ENCODE data around the gene TRIM65.

DNA sequence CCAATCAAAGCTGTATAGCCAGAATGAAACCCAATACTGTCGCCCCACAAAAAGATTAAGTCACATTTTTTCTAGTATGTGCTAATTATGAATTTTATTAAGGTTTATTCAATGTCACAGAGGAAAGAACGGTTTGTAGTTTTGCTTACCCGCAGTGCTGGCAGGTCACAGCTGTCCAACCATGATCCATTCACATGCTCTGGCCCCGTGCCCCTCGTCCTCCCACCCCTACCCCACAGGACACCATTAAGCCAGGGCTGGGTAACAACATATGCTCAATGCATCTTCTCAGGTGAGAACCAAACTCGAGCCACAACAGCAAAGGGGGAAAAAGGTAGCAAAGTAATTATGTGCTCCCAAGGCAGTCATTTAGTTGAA lies 44.7 kb upstream of the TRIM65 start:
- TF ChIP-seq MAFK (IDR thresholded peaks at IDR 0.05; ENCODE audit: low read depth, low read length) (no peak), CTCF (conservative IDR thresholded peaks at IDR 0.05; ENCODE audit: low read depth, low read length) (no peak), MXI1 (IDR thresholded peaks at IDR 0.05; ENCODE audit: borderline replicate concordance, low read depth, low read length) (no peak), RFX5 (IDR thresholded peaks at IDR 0.05; ENCODE audit: low read depth, low read length) (no peak), POLR2A (IDR thresholded peaks at IDR 0.05; ENCODE audit: low read depth, low read length) (no peak), FOS (IDR thresholded peaks at IDR 0.05; ENCODE audit: low read depth, low read length) (no peak), USF2 (IDR thresholded peaks at IDR 0.05; ENCODE audit: low read depth, low read length) (no peak), CEBPB (IDR thresholded peaks at IDR 0.05; ENCODE audit: low read depth, low read length) (no peak), RAD21 (IDR thresholded peaks at IDR 0.05; ENCODE audit: low read length) (no peak), RCOR1 (IDR thresholded peaks at IDR 0.05; ENCODE audit: insufficient replicate concordance, low read length) (no peak), SMC3 (IDR thresholded peaks at IDR 0.05; ENCODE audit: low read depth, low read length) (no peak), BHLHE40 (IDR thresholded peaks at IDR 0.05; ENCODE audit: low read depth, low read length) (no peak), NFE2L2 (IDR thresholded peaks at IDR 0.05; ENCODE audit: low read depth, low read length) (no peak), ELK1 (IDR thresholded peaks at IDR 0.05; ENCODE audit: borderline replicate concordance, low read depth, low read length) (no peak)

Data from IMR-90 (cell line).